ENCODE results near the gene KCTD5. TPM values are rescaled to one million over a fixed set of nuclear protein-coding genes. Genes with fewer than 3 reads are reported as not detected.

KCTD5 gene
- total and polyA plus RNA-seq, 2 of the 8 experiments (the other 6 are each of a cell fraction or from before 2014, with no cell fraction given), result 26.6 to 31.8 TPM

DNA sequence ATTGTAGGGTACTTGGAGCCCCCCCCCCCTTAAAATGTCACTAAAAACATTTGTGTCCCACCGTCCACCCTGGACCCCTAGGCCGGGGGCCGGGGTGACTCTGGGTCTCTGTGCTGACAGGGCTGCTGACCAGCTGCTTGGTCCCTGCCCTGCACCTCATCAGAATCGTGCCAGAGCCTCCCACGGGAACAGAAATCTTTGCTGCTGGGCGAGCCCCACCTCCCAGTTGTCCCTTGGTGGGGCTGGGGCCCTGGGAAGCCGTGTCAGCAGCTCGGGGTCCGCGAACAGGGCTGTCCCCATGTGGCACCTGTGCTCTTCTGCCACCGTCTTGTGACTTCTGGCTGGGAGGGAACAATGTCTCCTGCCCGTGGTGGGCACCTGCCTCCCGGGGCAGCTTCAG, 18.5 kb downstream of the KCTD5 start:
- H3K27me3 ChIP-seq (replicated peaks in 1 of 4; ENCODE audit: control insufficient read depth in 3 of 4, extremely low read depth in 1 of 4, insufficient read depth in 3 of 4, low read length in 3 of 4), result no peaks in the 10 kb centered on the region
- no peak overlapping the region for H2BK120ac ChIP-seq (replicated peaks; ENCODE audit: low read depth, low read length)
- H4K8ac ChIP-seq (ENCODE audit: extremely low read depth, insufficient read depth, low read length), result no peak overlapping the region
- no peak for FAIRE-seq
- no peaks in the 10 kb centered on the region for H3K79me2 ChIP-seq (ENCODE audit: control insufficient read depth in 1 of 2, insufficient read depth in 2 of 2, low read length in 2 of 2)
- no peak for TF ChIP-seq ZNF274 (IDR thresholded peaks at IDR 0.05; ENCODE audit: borderline replicate concordance, extremely low read depth, low read length)
- no peak for TF ChIP-seq SIX5 (IDR thresholded peaks at IDR 0.05; ENCODE audit: low read depth, low read length)
- TF ChIP-seq TEAD4 (IDR thresholded peaks at IDR 0.05; ENCODE audit: low read depth, low read length), result no peak
- no peak for TF ChIP-seq TCF12 (IDR thresholded peaks at IDR 0.05; ENCODE audit: low read depth, low read length)
- no peak for TF ChIP-seq SAP30 (IDR thresholded peaks at IDR 0.05; ENCODE audit: insufficient read depth, insufficient replicate concordance, low read length)
- no peak for TF ChIP-seq CEBPB (IDR thresholded peaks at IDR 0.05; ENCODE audit: low read depth, low read length)
- no peak overlapping the region for H3K4me2 ChIP-seq (ENCODE audit: insufficient read depth in 1 of 2, low read depth in 2 of 2, low read length in 2 of 2)
- no peak overlapping the region for H3K56ac ChIP-seq (replicated peaks; ENCODE audit: insufficient read length, low read depth, low read length)
- no peak for DNase-seq (ENCODE audit: low read depth in 1 of 2, low spot score in 2 of 2)
- no peak overlapping the region for H3K4ac ChIP-seq (replicated peaks; ENCODE audit: insufficient read length, low read depth, low read length)
- H3K23me2 ChIP-seq (ENCODE audit: low read depth, low read length), result no peaks in the 10 kb centered on the region
- H3K4me3 ChIP-seq (ENCODE audit: extremely low read depth in 1 of 4, insufficient read depth in 2 of 4, low read depth in 3 of 4, low read length in 4 of 4), result no peak overlapping the region
- no peak overlapping the region for H3K23ac ChIP-seq (ENCODE audit: insufficient read length)
- H2BK15ac ChIP-seq (ENCODE audit: low read length), result no peak overlapping the region
- no peak overlapping the region for H4K91ac ChIP-seq (replicated peaks; ENCODE audit: insufficient read length, low read length)
- H3K36me3 ChIP-seq (ENCODE audit: control insufficient read depth in 2 of 4, insufficient read depth in 4 of 4, low read length in 3 of 4), result peaks cover 0 to 22% (median 11%) of the 10 kb centered on the region in 4 experiments; a peak in 4 of 8 replicates
- 82% methylated on average over 13 of the region's 13 CpGs; no CpG with 5 or more reads in 1 of the 2 experiments for WGBS, 2 experiments (ENCODE audit: extremely low coverage in 1 of 2, insufficient coverage in 1 of 2, insufficient read length in 1 of 2, insufficient replicate concordance in 2 of 2, low coverage in 1 of 2, low lambda C conversion rate in 2 of 2, missing lambda C conversion rate in 1 of 2)
- H4K5ac ChIP-seq (ENCODE audit: insufficient read length, low read depth, low read length), result no peak overlapping the region
- peaks cover 0 to 23% of the 10 kb centered on the region in 2 experiments for H4K20me1 ChIP-seq (replicated peaks in 1 of 2; ENCODE audit: control insufficient read depth in 1 of 2, insufficient read depth in 2 of 2, low read length in 2 of 2)
- no peak overlapping the region for H2BK20ac ChIP-seq (ENCODE audit: low read length)
- no peak overlapping the region for H2AK5ac ChIP-seq (ENCODE audit: low read depth, low read length)
- no peaks in the 10 kb centered on the region for H3K79me1 ChIP-seq (ENCODE audit: low read depth, low read length)
- no peak overlapping the region for H3K27ac ChIP-seq (ENCODE audit: low read depth, low read length)
- no peak overlapping the region for H3K18ac ChIP-seq (ENCODE audit: extremely low read depth, low read length)
- no peak overlapping the region for H3K14ac ChIP-seq (ENCODE audit: insufficient read length)
- H2AFZ ChIP-seq (ENCODE audit: low read length), result no peak overlapping the region
- ChIA-PET CTCF (ENCODE audit: partially characterized antibody) (interaction anchor here (1.1 kb wide), 1 partner anchor 28 kb away, joined by 3 read pairs; no protein-coding TSS in a partner anchor), POLR2A (ENCODE audit: partially characterized antibody) (interaction anchor here (1.3 to 1.8 kb wide), 2 partner anchors 9 to 66 kb away, joined by 4 to 7 read pairs; no protein-coding TSS in a partner anchor)
- H3K9me3 ChIP-seq (ENCODE audit: insufficient read depth in 2 of 2, low read depth in 1 of 2, low read length in 1 of 2), result no peaks in the 10 kb centered on the region
- no peak overlapping the region; the same call in 1 of the 2 replicates for H2BK5ac ChIP-seq (ENCODE audit: low read depth, low read length)
- H3K4me1 ChIP-seq (replicated peaks in 1 of 4; ENCODE audit: control insufficient read depth in 3 of 4, insufficient read depth in 4 of 4, low read length in 3 of 4), result no peaks in the 10 kb centered on the region
- H2BK12ac ChIP-seq (ENCODE audit: low read depth, low read length), result no peak overlapping the region
- H3K9ac ChIP-seq (replicated peaks in 1 of 4; ENCODE audit: extremely low read depth in 1 of 4, low read depth in 3 of 4, low read length in 3 of 4), result no peak overlapping the region
